Ovary (tissue), 9 donors: ENCODE data around the gene SERPINA5. TPM values are rescaled to one million over a fixed set of nuclear protein-coding genes. Genes with fewer than 3 reads are reported as not detected.
"Not testable (repeated sequence)": the region's sequence is repeated elsewhere in the genome, so short reads cannot be mapped to it uniquely, and the experiment has no call there.

Source experiments
- DNase-seq, 5 donors: peaks; one replicate each; pipeline ENCODE4 v3.0.0-alpha.2; 2019 to 2020
- H3K27ac ChIP-seq, 2 donors: fragments of 200-600 bp; one replicate each; pipeline versions ENCODE4 v1.5.1 to v1.8.0; 2019 to 2022
- H3K27me3 ChIP-seq: fragments of 200-600 bp; one replicate; pipeline ENCODE4 v1.8.0; 2022
- H3K36me3 ChIP-seq: fragments of 200-600 bp; sonication (generic); one replicate; pipeline ENCODE4 v1.5.1; 2019
- H3K4me1 ChIP-seq: one replicate; pipeline ENCODE4 v1.8.1; 2013; ENCODE audit warnings: mild to moderate bottlenecking, moderate library complexity; ENCODE audit not compliant: insufficient read depth
- H3K4me3 ChIP-seq: fragments of 200-600 bp; sonication (generic); one replicate; pipeline ENCODE4 v1.5.1; 2017
- H3K9me3 ChIP-seq, 2 donors: fragments of 200-600 bp in 1 of 2; sonication (generic) in 1 of 2; one replicate each; pipeline versions ENCODE4 v1.5.1 to v1.8.1; 2013 to 2019; ENCODE audit warnings: mild to moderate bottlenecking in 1 of 2, moderate library complexity in 1 of 2
- EP300 ChIP-seq: sonication (generic); formaldehyde crosslinking; IDR thresholded peaks from one replicate; pipeline ENCODE4 v1.6.1; 2017; ENCODE audit warnings: antibody characterized with exemption
- POLR2A ChIP-seq: fragments of 450-650 bp; IDR thresholded peaks from one replicate; pipeline ENCODE4 v1.6.1; 2017; ENCODE audit warnings: antibody characterized with exemption, mild to moderate bottlenecking, moderate library complexity
- WGBS, 3 donors: extraction: QIAGEN DNeasy Blood & Tissue Kit in 1 of 3; methylation state at CpG; one replicate each; pipeline versions ENCODE4 v1.1.5 to v1.1.7; 2013 to 2017; 5-methylcytosine and 5-hydroxymethylcytosine counted together
- intact Hi-C, 4 donors: fragments of 100-400 bp; cut with DNase I; formaldehyde crosslinking; loops; one replicate each; pipeline versions ENCODE4 v1.11.0 to v1.15.1; 2022 to 2023
- polyA plus RNA-seq, 2 donors: library from polyadenylated mRNA; stranded (reverse); fragments of 200-250 nt in 1 of 2; fragments of 350-450 nt in 1 of 2; fragmentation: Illumina TruSeq in 1 of 2; extraction: RNeasy Lipid Tissue Mini Kit (QIAGEN cat#74804) in 1 of 2; gene quantifications; one replicate each; pipeline ENCODE4 v1.2.3, GENCODE V29; 2013 to 2014
- total RNA-seq, 7 donors: library from RNA; depleted of rRNA in 2 of 7; stranded (reverse); fragments of >200 nt in 2 of 7; fragmentation: NEBNext Ultra II Directional in 3 of 7; extraction: Animal tissue kit (Norgen Biotek cat#: 25700) in 3 of 7; gene quantifications; one replicate each; pipeline versions ENCODE4 v1.1.0 to v1.2.4, GENCODE V29; 2016 to 2023
- TF ChIP-seq, protein P1 (sequence below), 3 donors: fragments of 450-650 bp in 2 of 3; fragments of 200-600 bp in 1 of 3; IDR thresholded peaks; one replicate each; pipeline versions ENCODE4 v1.5.1 to v1.8.0; 2016 to 2022; ENCODE audit warnings: antibody characterized with exemption in 3 of 3, mild to moderate bottlenecking in 1 of 3
- donor health status: DM: no; HTN: no; CAD: no; lungs with moderate emphysema.
- donor health status: DM: no; HTN: no; CAD: no.
- donor health status: Bipolar disorder and iron deficiency.
- donor health status: DM: yes; HTN: yes; CAD: no.
- donor health status: DM: no; HTN: no; CAD: no.
- donor health status: DM: yes; HTN: yes; CAD: no.

Gene SERPINA5
- total and polyA plus RNA-seq, 9 donors, result 8.3 to 66.2 (median 23.8) TPM

DNA sequence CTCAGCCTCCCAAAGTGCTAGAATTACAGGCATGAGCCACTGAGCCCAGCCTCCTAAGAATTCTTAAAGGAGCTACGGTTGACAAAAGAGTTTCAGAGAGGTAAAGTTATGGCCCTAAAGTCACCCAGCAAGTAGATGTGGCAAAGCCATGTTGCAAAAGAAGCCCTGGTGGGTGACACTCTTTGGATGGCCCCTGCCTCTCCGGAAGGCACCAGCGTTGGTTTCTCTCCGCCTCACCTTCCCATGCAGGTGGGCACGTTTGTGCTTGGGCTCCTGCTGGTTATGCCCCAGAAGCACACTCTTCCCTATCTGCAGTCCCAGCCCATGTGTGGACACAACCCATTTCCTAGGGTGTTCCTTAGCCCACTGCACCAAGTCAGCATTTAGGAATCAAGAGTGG lies 21.5 kb downstream of the SERPINA5 start:
- peak overlapping the region; percentile 33 to 86 for H3K27ac ChIP-seq
- peak in 1 of 5 donors; percentile 25 for DNase-seq
- H3K4me1 ChIP-seq, result peaks cover 39% of the 10 kb centered on the region
- intact Hi-C loops, result no loop called here
- no peak for TF ChIP-seq EP300
- TF ChIP-seq POLR2A, result no peak
- TF ChIP-seq, protein P1, sequence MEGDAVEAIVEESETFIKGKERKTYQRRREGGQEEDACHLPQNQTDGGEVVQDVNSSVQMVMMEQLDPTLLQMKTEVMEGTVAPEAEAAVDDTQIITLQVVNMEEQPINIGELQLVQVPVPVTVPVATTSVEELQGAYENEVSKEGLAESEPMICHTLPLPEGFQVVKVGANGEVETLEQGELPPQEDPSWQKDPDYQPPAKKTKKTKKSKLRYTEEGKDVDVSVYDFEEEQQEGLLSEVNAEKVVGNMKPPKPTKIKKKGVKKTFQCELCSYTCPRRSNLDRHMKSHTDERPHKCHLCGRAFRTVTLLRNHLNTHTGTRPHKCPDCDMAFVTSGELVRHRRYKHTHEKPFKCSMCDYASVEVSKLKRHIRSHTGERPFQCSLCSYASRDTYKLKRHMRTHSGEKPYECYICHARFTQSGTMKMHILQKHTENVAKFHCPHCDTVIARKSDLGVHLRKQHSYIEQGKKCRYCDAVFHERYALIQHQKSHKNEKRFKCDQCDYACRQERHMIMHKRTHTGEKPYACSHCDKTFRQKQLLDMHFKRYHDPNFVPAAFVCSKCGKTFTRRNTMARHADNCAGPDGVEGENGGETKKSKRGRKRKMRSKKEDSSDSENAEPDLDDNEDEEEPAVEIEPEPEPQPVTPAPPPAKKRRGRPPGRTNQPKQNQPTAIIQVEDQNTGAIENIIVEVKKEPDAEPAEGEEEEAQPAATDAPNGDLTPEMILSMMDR (IDR thresholded peaks at IDR 0.05), result no peak
- H3K36me3 ChIP-seq, result no peaks in the 10 kb centered on the region
- no peaks in the 10 kb centered on the region for H3K9me3 ChIP-seq
- no peak overlapping the region for H3K4me3 ChIP-seq
- H3K27me3 ChIP-seq, result no peaks in the 10 kb centered on the region
- WGBS, 3 donors, result 92 to 96% (median 94%) methylated on average over 5 of the region's 5 CpGs

DNA sequence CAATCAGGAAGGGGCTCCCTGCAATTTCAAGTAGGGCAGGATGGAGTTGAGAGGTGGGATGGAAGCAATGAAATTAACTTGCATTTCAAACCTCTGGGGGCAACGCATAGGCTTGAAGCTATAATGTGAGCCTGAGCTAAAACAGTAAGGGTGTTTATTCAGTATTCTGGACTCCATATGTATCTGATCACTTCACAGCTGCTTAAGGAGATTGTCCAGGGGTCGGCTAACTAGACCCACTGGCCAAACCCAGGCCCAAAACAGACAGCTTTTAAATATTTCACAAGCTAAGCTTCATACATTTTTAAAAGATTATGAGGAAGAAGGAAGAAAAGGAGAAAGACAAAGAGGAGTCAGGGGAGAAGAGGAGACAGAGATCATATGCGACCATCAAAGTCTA lies 24.1 kb downstream of the SERPINA5 start:
- Histone ChIP-seq H3K36me3 (no peaks in the 10 kb centered on the region), H3K9me3 (no peaks in the 10 kb centered on the region), H3K4me1 (peaks cover 20% of the 10 kb centered on the region), H3K27ac (no peak overlapping the region), H3K4me3 (no peak overlapping the region), H3K27me3 (no peaks in the 10 kb centered on the region)
- TF ChIP-seq, protein P1 (IDR thresholded peaks at IDR 0.05), result no peak
- TF ChIP-seq EP300 (no peak), POLR2A (no peak)
- WGBS, 3 donors, result 68 to 76% (median 72%) methylated on average over 3 of the region's 3 CpGs
- intact Hi-C loops, result no loop called here
- DNase-seq, result no peak

DNA sequence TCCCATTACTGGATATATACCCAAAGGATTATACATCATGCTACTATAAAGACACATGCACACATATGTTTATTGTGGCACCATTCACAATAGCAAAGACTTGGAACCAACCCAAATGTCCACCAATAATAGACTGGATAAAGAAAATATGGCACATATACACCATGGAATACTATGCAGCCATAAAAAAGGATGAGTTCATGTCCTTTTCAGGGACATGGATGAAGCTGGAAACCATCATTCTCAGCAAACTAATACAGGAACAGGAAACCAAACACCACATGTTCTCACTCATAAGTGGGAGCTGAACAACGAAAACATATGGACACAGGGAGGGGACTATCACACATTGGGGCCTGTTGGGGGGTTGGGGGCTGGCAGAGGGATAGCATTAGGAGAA lies 27.7 kb downstream of the SERPINA5 start:
- H3K27me3 ChIP-seq, H3K9me3 ChIP-seq, intact Hi-C loops, H3K27ac ChIP-seq, H3K4me3 ChIP-seq, DNase-seq, H3K36me3 ChIP-seq: not testable (repeated sequence)
- WGBS, 3 donors, result 63 to 78% (median 66%) methylated on average over 1 of the region's 1 CpG
- H3K4me1 ChIP-seq, result peaks cover 17% of the 10 kb centered on the region

DNA sequence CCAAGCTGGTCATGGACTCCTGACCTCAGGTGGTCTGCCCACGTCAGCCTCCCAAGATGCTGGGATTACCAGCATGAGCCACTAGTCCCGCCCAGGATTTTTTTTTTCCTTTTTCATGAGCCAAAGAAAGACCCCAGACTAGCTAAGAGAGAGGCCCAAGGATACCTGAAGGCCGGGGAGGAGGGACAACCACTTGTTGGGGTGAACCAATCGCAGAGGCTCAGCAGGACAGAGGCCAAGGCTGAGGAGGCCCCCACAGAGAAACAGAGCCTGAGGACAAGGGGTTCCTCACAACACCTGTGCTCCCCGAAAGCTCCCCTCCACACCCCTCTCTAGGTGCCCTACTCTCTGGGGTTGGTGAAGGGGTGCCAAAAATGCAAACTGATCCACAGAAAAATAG lies 30.0 kb downstream of the SERPINA5 start:
- Histone ChIP-seq H3K36me3 (no peaks in the 10 kb centered on the region), H3K27ac (peak overlapping the region; percentile 37 to 88), H3K4me3 (no peak overlapping the region), H3K4me1 (peaks cover 25% of the 10 kb centered on the region), H3K27me3 (no peaks in the 10 kb centered on the region), H3K9me3 (no peaks in the 10 kb centered on the region)
- 93 to 99% (median 98%) methylated on average over 5 of the region's 5 CpGs for WGBS, 3 donors
- no peak for DNase-seq
- intact Hi-C loops, result no loop called here
- no peak for TF ChIP-seq EP300
- TF ChIP-seq, protein P1 (IDR thresholded peaks at IDR 0.05), result no peak
- no peak for TF ChIP-seq POLR2A

DNA sequence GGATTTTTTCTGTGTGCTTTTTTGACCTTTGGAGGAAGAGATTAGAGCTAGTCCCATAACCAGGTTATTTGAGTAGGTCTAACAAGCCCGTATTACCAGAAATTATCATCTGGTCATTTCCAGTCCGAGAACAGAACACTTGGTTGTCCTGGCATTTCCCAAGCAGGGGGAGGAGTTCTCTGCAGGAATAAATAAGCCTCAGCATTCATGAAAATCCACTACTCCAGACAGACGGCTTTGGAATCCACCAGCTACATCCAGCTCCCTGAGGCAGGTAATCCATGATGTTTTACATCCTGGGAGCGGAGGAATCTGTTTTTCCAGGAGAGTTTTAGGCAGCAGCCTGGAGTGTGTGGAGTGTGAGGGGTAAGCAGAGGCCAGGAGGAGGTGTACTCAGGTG lies 30.9 kb downstream of the SERPINA5 start, which contains the start of gene SERPINA3:
Gene SERPINA3 (plus strand): TSS at position 218 of the 400 bp plus-strand sequence. CDS start 2,051 bp downstream, outside the sequence.
- Histone ChIP-seq H3K36me3 (no peaks in the 10 kb centered on the region), H3K27me3 (no peaks in the 10 kb centered on the region), H3K4me1 (peaks cover 25% of the 10 kb centered on the region), H3K4me3 (no peak within 1 kb of the TSS), H3K27ac (peak within 1 kb of the TSS; percentile 85 to 88), H3K9me3 (no peaks in the 10 kb centered on the region)
- intact Hi-C loops, result no loop called here
- WGBS, 3 donors, result 21 to 26% (median 26%) methylated on average over 4 of the region's 4 CpGs
- TF ChIP-seq EP300, result peak; percentile 94
- TF ChIP-seq, protein P1 (IDR thresholded peaks at IDR 0.05), result no peak
- TF ChIP-seq POLR2A, result peak; percentile 78
- DNase-seq, result peak in 2 of 5 donors; percentile 55 to 75
